ENCODE data around the gene PDCD4.

The PDCD4 gene

DNA sequence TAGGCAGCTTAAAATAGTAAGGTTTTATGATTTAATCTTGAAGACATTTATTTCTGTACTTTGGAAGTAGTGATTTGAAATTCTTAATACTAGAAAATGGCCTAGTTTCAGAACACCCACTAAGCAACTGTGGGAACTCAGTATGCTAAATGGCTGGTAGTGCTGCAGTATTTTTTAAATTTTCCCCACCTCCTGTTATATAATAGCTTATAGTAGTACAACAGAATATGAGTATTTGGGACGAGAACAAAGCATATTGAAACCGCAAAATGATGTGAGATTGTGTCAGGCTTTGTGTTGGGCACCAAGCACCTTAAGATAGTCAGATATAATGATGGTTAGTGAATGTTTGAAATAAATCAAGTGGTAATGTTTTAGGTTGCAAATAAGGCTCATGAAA lies 55.7 kb downstream of the PDCD4 start:
- no peak for DNase-seq

DNA sequence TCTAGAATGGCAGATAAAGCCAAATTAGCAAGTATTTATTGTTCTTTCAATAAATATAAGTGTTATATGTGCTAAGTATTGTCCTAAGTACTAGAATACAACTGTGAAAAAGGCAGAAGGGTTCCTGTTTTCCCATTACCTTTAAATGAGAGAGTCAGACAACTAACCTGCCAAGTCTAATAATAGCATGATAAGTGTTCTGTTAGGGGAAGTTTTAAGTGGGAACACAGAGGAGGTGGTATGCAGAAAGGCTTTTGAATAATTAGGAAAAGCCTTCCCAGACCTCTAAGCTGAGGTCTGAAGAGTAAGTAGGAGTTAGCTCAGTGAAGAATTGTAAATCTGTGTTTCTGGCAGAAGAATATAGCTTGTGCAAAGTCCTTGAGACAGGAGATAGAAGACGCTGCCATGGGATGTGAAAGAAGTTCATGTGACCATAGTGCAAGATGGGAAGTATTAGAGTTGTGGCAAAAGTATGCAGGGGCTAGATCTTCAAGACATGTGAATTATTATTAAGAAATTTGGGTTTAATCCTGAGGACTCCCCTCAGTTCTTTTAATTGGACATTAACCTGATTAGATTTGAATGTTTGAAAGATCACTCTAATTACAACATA lies 60.1 kb downstream of the PDCD4 start:
- no peak for DNase-seq

DNA sequence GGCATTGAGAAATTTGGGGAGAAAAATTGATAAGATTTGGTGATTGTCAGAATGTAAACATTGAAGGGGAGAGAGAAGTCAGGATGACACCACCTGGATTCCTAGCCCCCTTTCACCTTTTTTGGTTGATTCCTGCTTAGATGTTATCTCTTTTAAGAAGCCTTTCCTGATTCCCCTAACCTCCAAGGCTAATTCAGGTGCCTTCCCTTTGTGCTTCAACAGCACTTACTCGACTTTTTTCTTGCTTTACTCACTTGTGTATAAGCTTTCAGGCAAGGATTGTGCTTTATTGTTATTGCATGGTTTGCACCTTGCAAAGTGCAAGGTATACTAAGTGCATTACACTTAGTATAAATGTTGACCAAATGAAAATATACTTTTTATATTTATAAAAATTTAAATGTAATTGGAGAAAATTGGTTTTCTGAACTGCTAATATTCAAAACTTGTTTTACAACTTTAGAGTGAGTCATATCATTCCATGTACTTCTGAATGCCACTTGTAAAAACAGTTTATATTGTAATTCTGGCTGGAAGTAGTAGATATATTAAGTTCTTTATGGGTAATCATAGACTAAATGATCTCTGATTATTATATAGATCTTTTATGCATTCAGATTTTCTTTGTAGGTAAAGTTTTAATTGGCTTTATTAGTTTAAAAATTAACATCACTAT lies 60.9 kb downstream of the PDCD4 start:
- DNase-seq, result no peak

DNA sequence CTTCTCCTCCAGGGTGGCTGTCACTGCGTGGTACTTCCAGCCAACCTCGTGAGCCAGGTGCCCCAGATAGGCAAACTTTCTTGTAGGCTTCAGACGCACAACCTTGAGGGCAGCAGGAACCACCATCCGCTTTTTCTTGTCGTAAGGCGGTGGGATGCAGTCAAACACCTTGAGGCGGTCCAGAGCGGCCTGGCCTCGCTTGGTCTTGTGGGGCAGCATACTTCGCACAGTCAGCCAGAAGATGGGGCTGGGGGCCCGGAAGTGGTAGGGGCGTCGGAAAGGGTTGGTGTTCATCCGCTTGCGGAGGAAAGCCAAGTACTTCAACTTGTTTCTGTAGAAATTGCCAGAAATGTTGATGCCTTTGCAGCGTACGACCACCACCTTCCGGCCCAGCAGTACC lies 65.0 kb downstream of the PDCD4 start:
- DNase-seq, result no peak

DNA sequence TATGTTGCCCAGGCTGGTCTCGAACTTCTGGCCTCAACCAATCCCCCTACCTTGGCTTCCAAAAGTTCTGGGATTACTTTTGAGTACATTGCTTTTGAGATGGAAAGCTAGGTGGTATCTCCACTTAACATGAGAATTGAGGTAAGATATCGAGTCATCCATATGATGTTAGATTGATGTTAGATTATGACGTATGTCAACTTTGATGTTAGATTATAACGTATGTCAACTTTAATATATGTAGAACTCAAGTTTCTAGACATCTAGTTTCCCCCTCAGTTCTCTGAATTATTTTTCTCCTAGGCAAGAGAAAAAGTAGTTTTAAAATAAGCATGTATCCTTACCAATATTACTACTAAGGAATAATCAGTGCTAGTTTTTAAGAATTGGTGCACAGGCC lies 67.7 kb downstream of the PDCD4 start:
- no peak for DNase-seq

DNA sequence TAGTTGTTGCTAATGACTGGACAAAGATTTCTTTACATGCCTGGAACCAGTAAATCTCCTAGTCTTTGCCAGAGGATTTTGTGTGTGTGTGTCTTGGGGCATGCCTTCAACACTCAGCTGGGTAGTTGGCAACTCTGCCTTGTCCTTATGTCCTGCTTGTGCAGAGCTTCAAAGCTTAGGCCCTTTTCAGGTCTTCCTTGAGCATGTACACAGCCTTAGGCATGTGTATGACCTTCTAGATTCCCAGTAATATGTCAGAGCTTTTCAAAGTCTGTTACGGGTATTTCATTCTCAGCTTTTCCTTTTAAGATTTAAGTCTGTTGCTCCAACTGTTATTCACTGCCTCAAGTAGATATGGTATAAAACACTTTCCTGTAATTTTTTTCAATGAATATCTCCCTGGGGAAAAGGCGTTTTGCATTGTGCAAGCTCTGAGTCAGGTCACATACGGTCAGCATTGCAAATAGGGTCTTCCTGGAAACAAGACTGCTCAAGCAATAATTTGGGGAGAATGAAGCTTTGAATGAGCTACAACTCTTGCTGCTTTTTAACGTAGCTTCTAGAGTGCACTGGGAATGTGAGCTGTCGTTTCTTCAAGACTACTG lies 73.2 kb downstream of the PDCD4 start:
- no peak for DNase-seq

DNA sequence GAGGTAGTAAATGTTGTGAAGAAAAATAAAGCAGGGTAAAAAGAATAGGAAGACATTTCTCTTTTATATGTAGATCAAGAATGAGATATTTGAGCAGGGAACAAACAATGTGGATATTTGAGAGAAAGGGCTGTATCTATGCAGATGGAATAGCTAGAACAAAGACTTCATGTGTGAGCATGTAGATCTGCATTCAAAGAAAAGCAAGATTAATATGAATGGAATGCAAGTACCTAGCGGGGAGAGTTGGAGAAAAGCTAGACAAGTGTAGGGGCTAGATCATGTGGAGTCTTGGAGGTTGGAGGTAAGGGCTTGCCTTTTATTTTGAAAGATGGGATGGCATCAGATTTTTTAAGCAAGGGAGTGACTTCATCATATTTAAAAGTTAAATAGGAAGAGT lies 74.8 kb downstream of the PDCD4 start:
- DNase-seq, result no peak

DNA sequence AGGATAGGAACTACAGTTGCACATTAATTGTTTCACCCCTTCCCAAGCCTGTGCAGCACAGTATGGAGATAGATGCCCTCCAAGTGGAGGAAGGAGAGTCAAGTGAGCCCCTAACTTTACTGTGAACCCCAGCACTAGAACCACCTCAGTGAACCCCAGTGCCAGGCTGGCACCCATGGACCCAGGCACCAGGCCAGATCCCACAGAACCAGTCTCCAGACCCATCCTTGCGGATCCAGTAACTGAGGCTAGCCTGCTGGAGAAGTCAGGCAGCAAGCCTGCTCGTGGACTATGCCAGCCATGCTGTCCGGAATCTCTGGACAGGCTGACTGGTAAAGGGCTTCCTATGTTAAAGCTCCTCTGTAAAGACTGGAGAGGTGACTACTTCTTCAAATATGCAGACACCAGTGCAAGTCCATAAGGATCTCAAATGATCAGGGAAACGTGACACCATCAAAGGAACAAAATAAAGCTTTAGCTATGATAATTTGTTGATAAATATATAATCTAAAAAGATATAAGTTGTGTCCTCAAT lies 75.4 kb downstream of the PDCD4 start:
- DNase-seq, result no peak

Measured in NCI-H1092 treated with DMSO at 0.1 percent for 48 hours (cell line).